ENCODE measurements around the gene SERPINB13.

DNA sequence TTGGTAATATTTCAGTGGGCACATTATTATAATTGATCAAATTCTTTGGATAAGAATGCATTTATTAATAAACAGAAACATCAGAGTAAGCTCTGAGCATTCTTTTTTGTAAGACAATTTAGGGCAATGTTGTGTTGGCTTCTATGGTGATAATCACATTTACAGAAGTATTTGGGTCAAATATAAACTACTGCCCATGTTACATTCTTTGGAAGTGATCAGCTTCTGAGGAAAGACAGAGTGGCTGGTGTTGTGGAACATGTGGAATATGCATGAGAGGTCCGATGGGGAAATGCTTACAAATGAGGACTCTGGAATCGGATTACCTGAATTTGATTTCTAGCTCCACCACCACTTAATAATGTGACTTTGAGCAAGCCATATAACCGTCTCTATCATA, 19.4 kb downstream of the SERPINB13 start:
- TF ChIP-seq, protein P1, sequence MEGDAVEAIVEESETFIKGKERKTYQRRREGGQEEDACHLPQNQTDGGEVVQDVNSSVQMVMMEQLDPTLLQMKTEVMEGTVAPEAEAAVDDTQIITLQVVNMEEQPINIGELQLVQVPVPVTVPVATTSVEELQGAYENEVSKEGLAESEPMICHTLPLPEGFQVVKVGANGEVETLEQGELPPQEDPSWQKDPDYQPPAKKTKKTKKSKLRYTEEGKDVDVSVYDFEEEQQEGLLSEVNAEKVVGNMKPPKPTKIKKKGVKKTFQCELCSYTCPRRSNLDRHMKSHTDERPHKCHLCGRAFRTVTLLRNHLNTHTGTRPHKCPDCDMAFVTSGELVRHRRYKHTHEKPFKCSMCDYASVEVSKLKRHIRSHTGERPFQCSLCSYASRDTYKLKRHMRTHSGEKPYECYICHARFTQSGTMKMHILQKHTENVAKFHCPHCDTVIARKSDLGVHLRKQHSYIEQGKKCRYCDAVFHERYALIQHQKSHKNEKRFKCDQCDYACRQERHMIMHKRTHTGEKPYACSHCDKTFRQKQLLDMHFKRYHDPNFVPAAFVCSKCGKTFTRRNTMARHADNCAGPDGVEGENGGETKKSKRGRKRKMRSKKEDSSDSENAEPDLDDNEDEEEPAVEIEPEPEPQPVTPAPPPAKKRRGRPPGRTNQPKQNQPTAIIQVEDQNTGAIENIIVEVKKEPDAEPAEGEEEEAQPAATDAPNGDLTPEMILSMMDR (IDR thresholded peaks at IDR 0.05) = no peak
- TF ChIP-seq POLR2A (IDR thresholded peaks at IDR 0.05) (no peak), EP300 (IDR thresholded peaks at IDR 0.05; ENCODE audit: low read depth) (no peak), POLR2AphosphoS5 (IDR thresholded peaks at IDR 0.05) (no peak)

Data from transverse colon (tissue), 4 donors.